Ascending aorta (tissue), 2 donors: ENCODE data around the gene EML6. TPM values are rescaled to one million over a fixed set of nuclear protein-coding genes. Genes with fewer than 3 reads are reported as not detected.
"Not testable (repeated sequence)": the region's sequence is repeated elsewhere in the genome, so short reads cannot be mapped to it uniquely, and the experiment has no call there.

Source experiments
- DNase-seq, 2 donors: peaks; one replicate each; pipeline ENCODE4 v3.0.0-alpha.2; 2019; ENCODE audit warnings: low spot score in 2 of 2
- H3K27ac ChIP-seq, 2 donors: fragments of 200-600 bp; sonication (generic); one replicate each; pipeline ENCODE4 v1.5.1; 2016 to 2017; ENCODE audit warnings: mild to moderate bottlenecking in 1 of 2
- H3K27me3 ChIP-seq: fragments of 200-600 bp; sonication (generic); one replicate; pipeline ENCODE4 v1.5.1; 2017
- H3K36me3 ChIP-seq, 2 donors: fragments of 200-600 bp; sonication (generic); one replicate each; pipeline ENCODE4 v1.5.1; 2016
- H3K4me1 ChIP-seq, 2 donors: fragments of 200-600 bp; sonication (generic); one replicate each; pipeline ENCODE4 v1.5.1; 2016 to 2017; ENCODE audit warnings: mild to moderate bottlenecking in 1 of 2
- H3K4me3 ChIP-seq, 2 donors: fragments of 200-600 bp; sonication (generic); one replicate each; pipeline ENCODE4 v1.5.1; 2016 to 2017; ENCODE audit warnings: mild to moderate bottlenecking in 1 of 2
- H3K9me3 ChIP-seq, 2 donors: fragments of 200-600 bp; sonication (generic); one replicate each; pipeline ENCODE4 v1.5.1; 2016
- CTCF ChIP-seq, 3 experiments: fragments of 200-600 bp in 2 of 3; fragments of 450-650 bp in 1 of 3; sonication (generic) in 2 of 3; IDR thresholded peaks; one replicate each; pipeline ENCODE4 v1.5.1; 2016 to 2019; ENCODE audit warnings: antibody characterized with exemption in 3 of 3, mild to moderate bottlenecking in 1 of 3, moderate library complexity in 1 of 3
- intact Hi-C: fragments of 100-400 bp; cut with DNase I; formaldehyde crosslinking; loops from one replicate; pipeline ENCODE4 v1.15.1; 2023
- total RNA-seq: library from RNA; depleted of rRNA; stranded (reverse); fragments of >200 nt; gene quantifications from one replicate; pipeline ENCODE4 v1.1.0, GENCODE V29; 2016

The EML6 gene
- total RNA-seq, 1 donor from 2014 or later, result not detected

GRCh38 chr2:54986264-54986663 is 262.8 kb downstream of the EML6 start:
- Histone ChIP-seq H3K9me3 (no peaks in the 10 kb centered on the region), H3K4me1 (peaks cover 12 to 26% of the 10 kb centered on the region in 2 donors), H3K27ac (no peak overlapping the region), H3K36me3 (peaks cover 10 to 18% of the 10 kb centered on the region in 2 donors), H3K4me3 (no peak overlapping the region), H3K27me3 (no peaks in the 10 kb centered on the region)
- TF ChIP-seq CTCF (IDR thresholded peaks at IDR 0.05), result no peak
- DNase-seq, result no peak
- intact Hi-C loops, result no loop called here

- H3K36me3 ChIP-seq, result peaks cover 5 to 13% of the 10 kb centered on the region in 2 donors
- no peaks in the 10 kb centered on the region for H3K9me3 ChIP-seq
- no peak overlapping the region for H3K27ac ChIP-seq
- no peaks in the 10 kb centered on the region for H3K27me3 ChIP-seq
- H3K4me3 ChIP-seq, result no peak overlapping the region
- TF ChIP-seq CTCF (IDR thresholded peaks at IDR 0.05), result no peak
- no peak for DNase-seq
- intact Hi-C loops, result no loop called here
- peaks cover 12 to 20% of the 10 kb centered on the region in 2 donors for H3K4me1 ChIP-seq
Observed at GRCh38 chr2:54988612-54989011, 265.1 kb downstream of the EML6 start.

- DNase-seq, H3K27me3 ChIP-seq, intact Hi-C loops, H3K27ac ChIP-seq, H3K9me3 ChIP-seq, H3K4me3 ChIP-seq: not testable (repeated sequence)
- peaks cover 5 to 13% of the 10 kb centered on the region in 2 donors for H3K36me3 ChIP-seq
- H3K4me1 ChIP-seq, result peaks cover 9 to 17% of the 10 kb centered on the region in 2 donors
Observed at GRCh38 chr2:54990694-54991093, 267.2 kb downstream of the EML6 start.

- no peak for TF ChIP-seq CTCF (IDR thresholded peaks at IDR 0.05)
- Histone ChIP-seq H3K27ac (no peak overlapping the region), H3K9me3 (no peaks in the 10 kb centered on the region), H3K4me1 (peaks cover 3 to 30% of the 10 kb centered on the region in 2 donors), H3K36me3 (no peaks in the 10 kb centered on the region), H3K27me3 (no peaks in the 10 kb centered on the region), H3K4me3 (no peak overlapping the region)
- intact Hi-C loops, result no loop called here
- no peak for DNase-seq
Observed at GRCh38 chr2:54995553-54995952, 272.1 kb downstream of the EML6 start.

- no peaks in the 10 kb centered on the region for H3K36me3 ChIP-seq
- peaks cover 0 to 39% of the 10 kb centered on the region in 2 donors for H3K4me1 ChIP-seq
- no peak for TF ChIP-seq CTCF (IDR thresholded peaks at IDR 0.05)
- intact Hi-C loops, result no loop called here
- H3K27me3 ChIP-seq, result no peaks in the 10 kb centered on the region
- H3K27ac ChIP-seq, result no peak overlapping the region
- DNase-seq, result no peak
- no peaks in the 10 kb centered on the region for H3K9me3 ChIP-seq
- H3K4me3 ChIP-seq, result no peak overlapping the region
Observed at GRCh38 chr2:54997826-54998225, 274.4 kb downstream of the EML6 start.

- TF ChIP-seq CTCF (IDR thresholded peaks at IDR 0.05), result no peak
- Histone ChIP-seq H3K36me3 (no peaks in the 10 kb centered on the region), H3K27me3 (no peaks in the 10 kb centered on the region), H3K4me1 (peaks cover 0 to 40% of the 10 kb centered on the region in 2 donors), H3K27ac (no peak overlapping the region), H3K9me3 (no peaks in the 10 kb centered on the region), H3K4me3 (peak overlapping the region; percentile 10 to 14)
- intact Hi-C loops, result no loop called here
- no peak for DNase-seq
Observed at GRCh38 chr2:54999182-54999581, 275.7 kb downstream of the EML6 start.
